Measurements from ENCODE around the gene ANKRD53.

ANKRD53 gene

DNA sequence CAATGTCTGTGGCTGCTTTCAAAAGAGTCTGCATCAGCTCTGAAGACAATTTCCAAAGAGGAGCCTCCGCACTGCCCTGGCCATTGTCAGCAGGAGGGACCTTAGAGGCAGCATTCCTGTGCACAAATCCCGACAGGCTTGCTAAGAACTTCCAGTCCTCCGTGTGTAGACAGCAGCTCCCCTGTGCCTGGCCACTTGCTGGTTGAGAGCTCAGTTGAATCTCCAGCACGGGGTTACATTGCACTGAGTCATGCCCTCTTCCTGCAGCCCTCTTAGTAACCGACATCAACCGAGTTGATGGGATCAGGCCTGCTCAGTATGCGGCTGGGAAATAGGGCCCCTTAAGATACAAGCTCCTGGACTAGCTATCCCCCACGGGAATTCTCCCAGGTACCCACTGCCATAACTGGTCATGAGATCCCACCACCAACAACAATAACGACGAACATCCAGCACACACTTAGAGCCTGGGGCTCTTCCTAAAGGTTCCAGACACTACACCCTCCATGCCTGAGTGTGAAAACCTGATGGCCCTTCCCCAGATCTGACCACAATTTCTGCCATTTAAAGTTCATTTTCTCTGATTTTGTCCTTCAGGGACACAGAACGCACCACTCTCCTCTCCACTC, 30.8 kb upstream of the ANKRD53 start:
- TF ChIP-seq, protein P1, sequence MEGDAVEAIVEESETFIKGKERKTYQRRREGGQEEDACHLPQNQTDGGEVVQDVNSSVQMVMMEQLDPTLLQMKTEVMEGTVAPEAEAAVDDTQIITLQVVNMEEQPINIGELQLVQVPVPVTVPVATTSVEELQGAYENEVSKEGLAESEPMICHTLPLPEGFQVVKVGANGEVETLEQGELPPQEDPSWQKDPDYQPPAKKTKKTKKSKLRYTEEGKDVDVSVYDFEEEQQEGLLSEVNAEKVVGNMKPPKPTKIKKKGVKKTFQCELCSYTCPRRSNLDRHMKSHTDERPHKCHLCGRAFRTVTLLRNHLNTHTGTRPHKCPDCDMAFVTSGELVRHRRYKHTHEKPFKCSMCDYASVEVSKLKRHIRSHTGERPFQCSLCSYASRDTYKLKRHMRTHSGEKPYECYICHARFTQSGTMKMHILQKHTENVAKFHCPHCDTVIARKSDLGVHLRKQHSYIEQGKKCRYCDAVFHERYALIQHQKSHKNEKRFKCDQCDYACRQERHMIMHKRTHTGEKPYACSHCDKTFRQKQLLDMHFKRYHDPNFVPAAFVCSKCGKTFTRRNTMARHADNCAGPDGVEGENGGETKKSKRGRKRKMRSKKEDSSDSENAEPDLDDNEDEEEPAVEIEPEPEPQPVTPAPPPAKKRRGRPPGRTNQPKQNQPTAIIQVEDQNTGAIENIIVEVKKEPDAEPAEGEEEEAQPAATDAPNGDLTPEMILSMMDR (IDR thresholded peaks at IDR 0.05; ENCODE audit: low read depth, low read length): no peak
- H3K4me3 ChIP-seq (ENCODE audit: low read depth, low read length): peak overlapping the region; percentile 50

- H3K4me3 ChIP-seq (ENCODE audit: low read depth, low read length): peak overlapping the region; percentile 50
- TF ChIP-seq, protein P1 (IDR thresholded peaks at IDR 0.05; ENCODE audit: low read depth, low read length): peak; percentile 91
Observed at GRCh38 chr2:70948337-70949003, 30.0 kb upstream of the ANKRD53 start.

- no peak overlapping the region for H3K4me3 ChIP-seq (ENCODE audit: low read depth, low read length)
Observed at GRCh38 chr2:70949086-70949485, 29.3 kb upstream of the ANKRD53 start.

GRCh38 chr2:70954886-70955285, 23.5 kb upstream of the ANKRD53 start:
- TF ChIP-seq, protein P1 (IDR thresholded peaks at IDR 0.05; ENCODE audit: low read depth, low read length): no peak

More at GRCh38 chr2:70949086-70949485, 29.3 kb upstream of the ANKRD53 start:
- TF ChIP-seq, protein P1 (IDR thresholded peaks at IDR 0.05; ENCODE audit: low read depth, low read length): no peak

DNA sequence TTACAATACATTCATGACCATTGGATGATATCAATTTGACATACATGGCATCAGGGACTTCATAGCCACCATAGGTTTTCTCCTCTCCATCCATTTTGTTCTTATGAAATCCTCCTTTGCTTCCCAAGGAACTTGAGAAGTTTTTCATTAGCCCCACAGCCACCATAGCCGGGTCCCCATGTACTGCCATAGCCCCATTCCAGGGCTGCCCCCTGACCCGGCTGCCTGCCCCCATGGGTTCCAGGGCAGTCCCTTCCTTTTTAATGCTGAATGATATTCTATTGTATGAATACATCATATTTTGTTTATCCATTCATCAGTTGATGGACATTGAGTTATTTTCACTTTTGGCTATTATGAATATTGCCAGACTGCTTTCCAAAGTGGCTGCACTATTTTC, 22.3 kb upstream of the ANKRD53 start:
- TF ChIP-seq, protein P1 (IDR thresholded peaks at IDR 0.05; ENCODE audit: low read depth, low read length): no peak
- H3K4me3 ChIP-seq (ENCODE audit: low read depth, low read length): no peak overlapping the region

More at GRCh38 chr2:70954886-70955285, 23.5 kb upstream of the ANKRD53 start:
- no peak overlapping the region for H3K4me3 ChIP-seq (ENCODE audit: low read depth, low read length)

GRCh38 chr2:70957798-70958197, 20.6 kb upstream of the ANKRD53 start:
- H3K4me3 ChIP-seq (ENCODE audit: low read depth, low read length): no peak overlapping the region
- TF ChIP-seq, protein P1 (IDR thresholded peaks at IDR 0.05; ENCODE audit: low read depth, low read length): no peak

GRCh38 chr2:70958759-70959158, 19.7 kb upstream of the ANKRD53 start:
- no peak overlapping the region for H3K4me3 ChIP-seq (ENCODE audit: low read depth, low read length)
- TF ChIP-seq, protein P1 (IDR thresholded peaks at IDR 0.05; ENCODE audit: low read depth, low read length): no peak

Measured in WI38 (cell line).